ENCODE results near the gene DENND1B.

- no peak for TF ChIP-seq CTCF (conservative IDR thresholded peaks at IDR 0.05; ENCODE audit: low read length)
- TF ChIP-seq EZH2phosphoT487 (IDR thresholded peaks at IDR 0.05; ENCODE audit: borderline replicate concordance): no peak
Measured at GRCh38 chr1:197672347-197672746, 102.9 kb downstream of the DENND1B start.
